ENCODE results near the gene RELN.
"Not testable (repeated sequence)": the region's sequence is repeated elsewhere in the genome, so short reads cannot be mapped to it uniquely, and the experiment has no call there.

RELN gene

GRCh38 chr7:103843689-103844480, 145.6 kb downstream of the RELN start:
- DNase-seq (ENCODE audit: low spot score) = no peak

GRCh38 chr7:103833401-103833800, 156.1 kb downstream of the RELN start:
- DNase-seq (ENCODE audit: low spot score) = no peak

- DNase-seq (ENCODE audit: low spot score) = no peak
Observed at GRCh38 chr7:103832438-103832837, 157.0 kb downstream of the RELN start.

GRCh38 chr7:103824251-103824650, 165.2 kb downstream of the RELN start:
- DNase-seq (ENCODE audit: low spot score) = no peak

GRCh38 chr7:103823084-103823483, 166.4 kb downstream of the RELN start:
- DNase-seq (ENCODE audit: low spot score) = no peak

GRCh38 chr7:103821092-103821491, 168.4 kb downstream of the RELN start:
- no peak for DNase-seq (ENCODE audit: low spot score)

- DNase-seq (ENCODE audit: low spot score) = not testable (repeated sequence)
Observed at GRCh38 chr7:103815972-103816371, 173.5 kb downstream of the RELN start.

- DNase-seq (ENCODE audit: low spot score) = no peak
Observed at GRCh38 chr7:103813970-103814369, 175.5 kb downstream of the RELN start.

GRCh38 chr7:103811997-103812396, 177.5 kb downstream of the RELN start:
- no peak for DNase-seq (ENCODE audit: low spot score)

GRCh38 chr7:103811290-103811689, 178.2 kb downstream of the RELN start:
- DNase-seq (ENCODE audit: low spot score) = no peak

- peak; percentile 3 for DNase-seq (ENCODE audit: low spot score)
Observed at GRCh38 chr7:103810112-103810744, 179.2 kb downstream of the RELN start.

GRCh38 chr7:103809229-103809994, 180.0 kb downstream of the RELN start:
- DNase-seq (ENCODE audit: low spot score) = no peak

GRCh38 chr7:103805346-103805745, 184.1 kb downstream of the RELN start:
- DNase-seq (ENCODE audit: low spot score) = peak; percentile 22

- DNase-seq (ENCODE audit: low spot score) = no peak
Observed at GRCh38 chr7:103803631-103804030, 185.8 kb downstream of the RELN start.

GRCh38 chr7:103799298-103799697, 190.2 kb downstream of the RELN start:
- no peak for DNase-seq (ENCODE audit: low spot score)

GRCh38 chr7:103797647-103798307, 191.7 kb downstream of the RELN start:
- DNase-seq (ENCODE audit: low spot score) = no peak

- DNase-seq (ENCODE audit: low spot score) = no peak
Observed at GRCh38 chr7:103796327-103796962, 193.0 kb downstream of the RELN start.

- no peak for DNase-seq (ENCODE audit: low spot score)
Observed at GRCh38 chr7:103795787-103796186, 193.7 kb downstream of the RELN start.

GRCh38 chr7:103795107-103795506, 194.4 kb downstream of the RELN start:
- DNase-seq (ENCODE audit: low spot score) = peak; percentile 5

- DNase-seq (ENCODE audit: low spot score) = no peak
Observed at GRCh38 chr7:103794424-103794823, 195.0 kb downstream of the RELN start.

- DNase-seq (ENCODE audit: low spot score) = no peak
Observed at GRCh38 chr7:103793614-103794013, 195.8 kb downstream of the RELN start.

- no peak for DNase-seq (ENCODE audit: low spot score)
Observed at GRCh38 chr7:103791894-103792293, 197.6 kb downstream of the RELN start.

All from GM03348 (cell line).